ENCODE measurements around the gene POLDIP3.
"Not testable (repeated sequence)": the region's sequence is repeated elsewhere in the genome, so short reads cannot be mapped to it uniquely, and the experiment has no call there.

Gene POLDIP3

GRCh38 chr22:42571068-42571467, 43.6 kb downstream of the POLDIP3 start:
- DNase-seq; in situ Hi-C loops (cut with HindIII; ENCODE audit: low pct_ligation_motif_present, low pct_unique_long_range_greater_than_20kb, low sequenced_read_pairs): not testable (repeated sequence)

- DNase-seq; in situ Hi-C loops (cut with HindIII; ENCODE audit: low pct_ligation_motif_present, low pct_unique_long_range_greater_than_20kb, low sequenced_read_pairs): not testable (repeated sequence)
These were observed 44.1 kb downstream of the POLDIP3 start for GRCh38 chr22:42570580-42570979.

- in situ Hi-C loops (cut with HindIII; ENCODE audit: low pct_ligation_motif_present, low pct_unique_long_range_greater_than_20kb, low sequenced_read_pairs); DNase-seq: not testable (repeated sequence)
These were observed 46.7 kb downstream of the POLDIP3 start for GRCh38 chr22:42567950-42568349.

- no peak for DNase-seq
- in situ Hi-C loops (cut with HindIII; ENCODE audit: low pct_ligation_motif_present, low pct_unique_long_range_greater_than_20kb, low sequenced_read_pairs) = no loop called here
These were observed 48.7 kb downstream of the POLDIP3 start for GRCh38 chr22:42565956-42566355.

- in situ Hi-C loops (cut with HindIII; ENCODE audit: low pct_ligation_motif_present, low pct_unique_long_range_greater_than_20kb, low sequenced_read_pairs) = no loop called here
- no peak for DNase-seq
These were observed 50.0 kb downstream of the POLDIP3 start for GRCh38 chr22:42564699-42565098.

- in situ Hi-C loops (cut with HindIII; ENCODE audit: low pct_ligation_motif_present, low pct_unique_long_range_greater_than_20kb, low sequenced_read_pairs); DNase-seq: not testable (repeated sequence)
These were observed 50.7 kb downstream of the POLDIP3 start for GRCh38 chr22:42563943-42564342.

GRCh38 chr22:42562684-42563083, 52.0 kb downstream of the POLDIP3 start:
- in situ Hi-C loops (cut with HindIII; ENCODE audit: low pct_ligation_motif_present, low pct_unique_long_range_greater_than_20kb, low sequenced_read_pairs) = no loop called here

GRCh38 chr22:42562279-42562678, 52.4 kb downstream of the POLDIP3 start:
- in situ Hi-C loops (cut with HindIII; ENCODE audit: low pct_ligation_motif_present, low pct_unique_long_range_greater_than_20kb, low sequenced_read_pairs) = no loop called here
- no peak for DNase-seq

More at GRCh38 chr22:42562684-42563083, 52.0 kb downstream of the POLDIP3 start:
- no peak for DNase-seq

GRCh38 chr22:42561856-42562255, 52.8 kb downstream of the POLDIP3 start:
- in situ Hi-C loops (cut with HindIII; ENCODE audit: low pct_ligation_motif_present, low pct_unique_long_range_greater_than_20kb, low sequenced_read_pairs) = no loop called here
- DNase-seq = no peak

GRCh38 chr22:42560781-42561180, 53.9 kb downstream of the POLDIP3 start:
- in situ Hi-C loops (cut with HindIII; ENCODE audit: low pct_ligation_motif_present, low pct_unique_long_range_greater_than_20kb, low sequenced_read_pairs) = no loop called here
- peak; percentile 23 for DNase-seq

- in situ Hi-C loops (cut with HindIII; ENCODE audit: low pct_ligation_motif_present, low pct_unique_long_range_greater_than_20kb, low sequenced_read_pairs) = no loop called here
- no peak for DNase-seq
These were observed 54.3 kb downstream of the POLDIP3 start for GRCh38 chr22:42560381-42560780.

GRCh38 chr22:42553475-42554361, 61.0 kb downstream of the POLDIP3 start, which contains the start of gene SERHL2:
Gene SERHL2 (plus strand): TSS chr22:42553956. CDS start chr22:42554021, 65 bp downstream.
- DNase-seq = peak; percentile 76
- in situ Hi-C loops (cut with HindIII; ENCODE audit: low pct_ligation_motif_present, low pct_unique_long_range_greater_than_20kb, low sequenced_read_pairs) = no loop called here

GRCh38 chr22:42552294-42552647, 62.4 kb downstream of the POLDIP3 start:
- in situ Hi-C loops (cut with HindIII; ENCODE audit: low pct_ligation_motif_present, low pct_unique_long_range_greater_than_20kb, low sequenced_read_pairs); DNase-seq: not testable (repeated sequence)

- DNase-seq = no peak
- in situ Hi-C loops (cut with HindIII; ENCODE audit: low pct_ligation_motif_present, low pct_unique_long_range_greater_than_20kb, low sequenced_read_pairs) = no loop called here
These were observed 65.2 kb downstream of the POLDIP3 start for GRCh38 chr22:42549331-42550060.

- no peak for DNase-seq
- in situ Hi-C loops (cut with HindIII; ENCODE audit: low pct_ligation_motif_present, low pct_unique_long_range_greater_than_20kb, low sequenced_read_pairs) = no loop called here
These were observed 65.9 kb downstream of the POLDIP3 start for GRCh38 chr22:42548597-42549330.

- DNase-seq; in situ Hi-C loops (cut with HindIII; ENCODE audit: low pct_ligation_motif_present, low pct_unique_long_range_greater_than_20kb, low sequenced_read_pairs): not testable (repeated sequence)
These were observed 66.6 kb downstream of the POLDIP3 start for GRCh38 chr22:42548126-42548525.

- in situ Hi-C loops (cut with HindIII; ENCODE audit: low pct_ligation_motif_present, low pct_unique_long_range_greater_than_20kb, low sequenced_read_pairs) = no loop called here
- no peak for DNase-seq
These were observed 67.1 kb downstream of the POLDIP3 start for GRCh38 chr22:42547562-42547961.

GRCh38 chr22:42544686-42545085, 70.0 kb downstream of the POLDIP3 start:
- DNase-seq = no peak
- in situ Hi-C loops (cut with HindIII; ENCODE audit: low pct_ligation_motif_present, low pct_unique_long_range_greater_than_20kb, low sequenced_read_pairs) = no loop called here

All from ACHN (cell line).